ENCODE results near the gene VSTM2B. TPM values are rescaled to one million over a fixed set of nuclear protein-coding genes. Genes with fewer than 3 reads are reported as not detected.

Gene VSTM2B
- total RNA-seq, 1 donor from 2014 or later, result not detected

DNA sequence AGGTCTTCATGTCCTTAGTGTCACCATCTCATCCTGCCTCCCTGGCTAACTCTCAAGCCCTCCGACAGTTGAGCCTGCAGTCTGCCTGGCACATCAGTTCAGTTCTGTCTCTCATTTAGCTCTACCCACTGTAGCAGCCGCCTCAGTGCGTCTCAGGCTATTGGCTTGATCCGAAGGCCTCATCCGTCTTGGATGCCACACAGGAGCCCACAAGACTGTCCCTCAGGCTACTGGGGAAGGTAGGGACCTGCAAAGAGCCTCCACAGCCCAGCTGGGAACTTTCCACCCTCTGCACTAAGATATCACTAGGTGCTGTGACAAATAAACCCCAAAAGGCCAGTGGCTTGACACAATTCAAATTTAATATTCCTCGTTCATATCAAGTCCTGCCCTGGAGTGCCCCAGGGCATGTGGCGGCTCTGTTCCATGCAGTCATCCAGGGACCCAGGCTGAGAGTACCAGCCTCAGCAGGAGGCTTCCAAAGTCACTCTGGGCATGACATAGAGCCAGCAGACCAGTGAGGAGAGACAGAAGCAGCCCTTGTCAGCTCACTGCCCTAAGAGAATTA is 5.7 kb downstream of the VSTM2B start:
- TF ChIP-seq, protein P1, sequence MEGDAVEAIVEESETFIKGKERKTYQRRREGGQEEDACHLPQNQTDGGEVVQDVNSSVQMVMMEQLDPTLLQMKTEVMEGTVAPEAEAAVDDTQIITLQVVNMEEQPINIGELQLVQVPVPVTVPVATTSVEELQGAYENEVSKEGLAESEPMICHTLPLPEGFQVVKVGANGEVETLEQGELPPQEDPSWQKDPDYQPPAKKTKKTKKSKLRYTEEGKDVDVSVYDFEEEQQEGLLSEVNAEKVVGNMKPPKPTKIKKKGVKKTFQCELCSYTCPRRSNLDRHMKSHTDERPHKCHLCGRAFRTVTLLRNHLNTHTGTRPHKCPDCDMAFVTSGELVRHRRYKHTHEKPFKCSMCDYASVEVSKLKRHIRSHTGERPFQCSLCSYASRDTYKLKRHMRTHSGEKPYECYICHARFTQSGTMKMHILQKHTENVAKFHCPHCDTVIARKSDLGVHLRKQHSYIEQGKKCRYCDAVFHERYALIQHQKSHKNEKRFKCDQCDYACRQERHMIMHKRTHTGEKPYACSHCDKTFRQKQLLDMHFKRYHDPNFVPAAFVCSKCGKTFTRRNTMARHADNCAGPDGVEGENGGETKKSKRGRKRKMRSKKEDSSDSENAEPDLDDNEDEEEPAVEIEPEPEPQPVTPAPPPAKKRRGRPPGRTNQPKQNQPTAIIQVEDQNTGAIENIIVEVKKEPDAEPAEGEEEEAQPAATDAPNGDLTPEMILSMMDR (IDR thresholded peaks at IDR 0.05), result no peak
- H3K27me3 Mint-ChIP-seq (ENCODE audit: unreplicated experiment), result peaks cover 42% of the 10 kb centered on the region
- no peaks in the 10 kb centered on the region for H3K9me3 Mint-ChIP-seq (ENCODE audit: unreplicated experiment)
- H3K4me1 Mint-ChIP-seq (ENCODE audit: unreplicated experiment), result peaks cover 21% of the 10 kb centered on the region
- no peak for DNase-seq (ENCODE audit: extremely low spot score, unreplicated experiment)
- H3K36me3 Mint-ChIP-seq (ENCODE audit: unreplicated experiment), result no peaks in the 10 kb centered on the region
- H3K27ac Mint-ChIP-seq (ENCODE audit: unreplicated experiment), result no peak overlapping the region
- H3K4me3 Mint-ChIP-seq (ENCODE audit: unreplicated experiment), result no peak overlapping the region

DNA sequence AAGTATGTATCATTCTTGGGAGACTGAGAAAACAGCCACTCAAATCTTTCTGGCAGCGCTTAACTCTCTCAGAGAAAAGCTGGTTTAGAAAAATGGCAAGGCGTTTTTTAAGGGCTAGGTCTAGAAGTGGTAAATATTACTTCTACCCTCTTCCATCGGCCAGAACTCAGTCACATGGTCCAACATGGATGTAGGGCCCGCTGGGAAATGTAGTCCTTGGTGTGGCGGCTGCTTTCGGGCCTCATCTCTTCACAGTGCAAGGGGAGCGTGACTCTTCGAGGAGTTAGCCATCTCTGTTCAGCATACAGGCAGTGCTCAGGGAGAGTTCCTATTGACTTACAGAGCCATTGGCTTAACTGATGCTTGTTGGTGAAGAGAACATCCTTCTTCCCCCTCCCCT is 6.3 kb downstream of the VSTM2B start:
- TF ChIP-seq, protein P1 (IDR thresholded peaks at IDR 0.05), result no peak
- H3K36me3 Mint-ChIP-seq (ENCODE audit: unreplicated experiment), result no peaks in the 10 kb centered on the region
- H3K27me3 Mint-ChIP-seq (ENCODE audit: unreplicated experiment), result peaks cover 42% of the 10 kb centered on the region
- no peak overlapping the region for H3K4me3 Mint-ChIP-seq (ENCODE audit: unreplicated experiment)
- no peak overlapping the region for H3K27ac Mint-ChIP-seq (ENCODE audit: unreplicated experiment)
- DNase-seq (ENCODE audit: extremely low spot score, unreplicated experiment), result no peak
- no peaks in the 10 kb centered on the region for H3K9me3 Mint-ChIP-seq (ENCODE audit: unreplicated experiment)
- H3K4me1 Mint-ChIP-seq (ENCODE audit: unreplicated experiment), result peaks cover 19% of the 10 kb centered on the region

DNA sequence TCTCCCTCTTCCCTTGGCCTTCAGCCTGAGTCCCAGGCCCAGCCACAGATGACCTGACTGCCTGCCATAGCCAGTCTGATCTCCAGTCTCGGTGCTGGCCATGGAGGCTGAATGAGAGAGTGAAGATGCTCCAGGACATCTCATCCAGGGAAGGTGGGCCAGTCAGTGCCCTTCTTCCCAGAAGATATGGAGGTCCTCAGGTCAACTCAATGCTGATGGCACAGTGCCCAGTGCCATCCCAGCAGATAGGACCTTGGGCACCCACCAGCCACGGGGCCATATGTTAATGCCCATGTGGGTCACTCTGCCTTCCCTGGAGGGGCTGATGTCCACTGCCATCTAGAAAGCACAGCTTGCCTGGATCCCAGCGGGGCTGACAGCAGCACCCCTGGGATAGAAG is 7.2 kb downstream of the VSTM2B start:
- no peak for DNase-seq (ENCODE audit: extremely low spot score, unreplicated experiment)
- Mint-ChIP-seq H3K4me1 (ENCODE audit: unreplicated experiment) (peaks cover 13% of the 10 kb centered on the region), H3K36me3 (ENCODE audit: unreplicated experiment) (no peaks in the 10 kb centered on the region), H3K27ac (ENCODE audit: unreplicated experiment) (no peak overlapping the region), H3K9me3 (ENCODE audit: unreplicated experiment) (no peaks in the 10 kb centered on the region), H3K27me3 (ENCODE audit: unreplicated experiment) (peaks cover 35% of the 10 kb centered on the region), H3K4me3 (ENCODE audit: unreplicated experiment) (no peak overlapping the region)
- TF ChIP-seq, protein P1 (IDR thresholded peaks at IDR 0.05), result no peak

DNA sequence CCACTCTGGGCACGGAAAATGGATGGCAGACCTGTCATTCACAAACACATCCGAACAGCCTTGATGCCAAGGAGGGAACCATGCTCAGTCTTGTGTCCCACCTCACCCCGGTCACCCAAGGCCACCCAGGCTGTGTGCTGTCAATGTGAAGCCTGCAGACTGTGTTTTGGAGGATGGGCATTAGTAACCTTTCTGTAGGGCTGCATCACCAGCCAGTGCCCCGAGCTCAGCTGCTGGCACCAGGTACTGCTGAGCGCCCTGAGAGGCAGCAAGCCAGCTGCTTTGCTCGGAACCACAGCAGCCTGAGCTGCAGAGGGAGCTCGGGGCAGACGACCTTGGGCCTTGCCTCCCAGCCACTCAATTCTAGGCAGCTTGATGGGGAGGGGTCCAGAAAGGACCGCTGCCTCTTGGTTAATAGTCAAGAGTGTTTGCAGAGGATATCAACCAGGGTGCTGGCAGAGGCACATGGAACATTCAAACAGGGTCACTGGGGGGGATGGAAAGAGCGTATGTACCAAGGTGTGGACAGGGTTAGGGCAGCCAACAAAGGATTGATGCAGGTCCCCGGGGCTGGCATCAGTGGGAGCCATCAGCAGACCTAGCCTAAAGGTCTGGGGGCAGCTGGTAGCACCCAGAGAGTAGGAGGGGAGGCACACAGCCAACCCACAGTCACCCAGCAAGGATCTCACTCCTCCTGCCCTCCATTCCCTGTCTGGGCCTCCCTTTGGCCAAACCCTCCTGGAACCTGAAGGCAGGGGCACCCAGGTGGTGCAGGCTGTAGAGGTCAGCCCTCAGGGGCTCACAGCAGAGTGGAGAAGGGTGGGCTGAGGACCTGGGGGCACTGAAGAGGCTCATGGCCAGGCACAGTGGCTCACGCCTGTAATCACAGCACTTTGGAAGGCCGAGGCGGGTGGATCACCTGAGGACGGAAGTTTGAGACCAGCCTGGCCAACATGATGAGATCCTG is 8.1 kb downstream of the VSTM2B start:
- peaks cover 6% of the 10 kb centered on the region for H3K4me1 Mint-ChIP-seq (ENCODE audit: unreplicated experiment)
- DNase-seq (ENCODE audit: extremely low spot score, unreplicated experiment), result no peak
- H3K4me3 Mint-ChIP-seq (ENCODE audit: unreplicated experiment), result no peak overlapping the region
- TF ChIP-seq, protein P1 (IDR thresholded peaks at IDR 0.05), result no peak
- no peaks in the 10 kb centered on the region for H3K9me3 Mint-ChIP-seq (ENCODE audit: unreplicated experiment)
- H3K27me3 Mint-ChIP-seq (ENCODE audit: unreplicated experiment), result peaks cover 28% of the 10 kb centered on the region
- H3K36me3 Mint-ChIP-seq (ENCODE audit: unreplicated experiment), result no peaks in the 10 kb centered on the region
- no peak overlapping the region for H3K27ac Mint-ChIP-seq (ENCODE audit: unreplicated experiment)

DNA sequence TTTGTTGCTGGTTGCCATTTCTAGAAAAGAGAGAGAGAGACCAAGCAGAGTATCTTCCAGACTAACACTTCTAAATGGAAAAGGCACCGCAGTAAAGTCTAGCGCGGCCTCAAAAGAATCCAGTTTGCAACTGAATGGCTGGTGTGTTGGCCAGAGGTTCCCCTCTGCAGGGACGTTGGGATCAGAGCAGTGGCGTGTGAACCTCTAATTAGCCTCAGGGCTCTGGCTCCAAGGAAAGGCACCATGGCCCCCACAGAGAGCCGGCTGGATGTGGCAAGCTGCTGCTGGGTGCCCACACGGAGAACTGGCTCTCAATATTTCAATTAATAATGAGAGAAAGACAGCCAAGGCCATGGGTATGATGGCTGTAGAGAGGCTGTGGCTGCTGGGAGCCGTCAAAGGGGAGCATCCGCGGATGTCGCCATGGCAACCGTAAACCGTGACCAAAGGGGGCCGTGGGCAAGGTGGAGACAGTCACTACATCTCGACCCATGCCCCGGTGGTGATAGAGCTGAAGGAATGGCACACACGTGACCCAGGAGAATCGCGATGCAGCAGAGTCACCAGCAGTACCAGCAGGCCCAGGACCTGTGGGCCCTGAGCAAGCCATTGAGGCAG is 9.5 kb downstream of the VSTM2B start:
- Mint-ChIP-seq H3K4me1 (ENCODE audit: unreplicated experiment) (no peaks in the 10 kb centered on the region), H3K27ac (ENCODE audit: unreplicated experiment) (no peak overlapping the region), H3K36me3 (ENCODE audit: unreplicated experiment) (no peaks in the 10 kb centered on the region), H3K27me3 (ENCODE audit: unreplicated experiment) (peaks cover 18% of the 10 kb centered on the region), H3K4me3 (ENCODE audit: unreplicated experiment) (no peak overlapping the region), H3K9me3 (ENCODE audit: unreplicated experiment) (no peaks in the 10 kb centered on the region)
- DNase-seq (ENCODE audit: extremely low spot score, unreplicated experiment), result no peak
- TF ChIP-seq, protein P1 (IDR thresholded peaks at IDR 0.05), result no peak

Data from osteocyte (in vitro differentiated cells).